Adipocyte (in vitro differentiated cells): Measurements from ENCODE around the gene ATP9A.
"Not testable (repeated sequence)": the region's sequence is repeated elsewhere in the genome, so short reads cannot be mapped to it uniquely, and the experiment has no call there.

Experiments used
- DNase-seq: peaks from one replicate; pipeline ENCODE4 v3.0.0-alpha.2; 2015; ENCODE audit warnings: low read depth
- H3K27me3 ChIP-seq: replicated peaks from 2 replicates; pipeline ENCODE4 v1.7.0; 2013; ENCODE audit warnings: mild to moderate bottlenecking, low read length, moderate library complexity; ENCODE audit not compliant: control insufficient read depth, insufficient read depth
- H3K36me3 ChIP-seq: 2 replicates; pipeline ENCODE4 v1.7.0; 2013; ENCODE audit warnings: low read length, mild to moderate bottlenecking, moderate library complexity; ENCODE audit not compliant: control insufficient read depth, insufficient read depth, severe bottlenecking
- H3K4me1 ChIP-seq: 2 replicates; pipeline ENCODE4 v1.7.0; 2013; ENCODE audit warnings: mild to moderate bottlenecking, low read length, moderate library complexity; ENCODE audit not compliant: control insufficient read depth, insufficient read depth
- H3K4me3 ChIP-seq: 2 replicates; pipeline ENCODE4 v1.7.0; 2013; ENCODE audit warnings: mild to moderate bottlenecking, low read length, moderate library complexity
- H3K9ac ChIP-seq: 2 replicates; pipeline ENCODE4 v1.7.0; 2013; ENCODE audit warnings: mild to moderate bottlenecking, low read length, moderate library complexity
- H3K9me3 ChIP-seq: 2 replicates; pipeline ENCODE4 v1.7.0; 2013; ENCODE audit warnings: mild to moderate bottlenecking, low read length, moderate library complexity; ENCODE audit not compliant: control insufficient read depth

The ATP9A gene

DNA sequence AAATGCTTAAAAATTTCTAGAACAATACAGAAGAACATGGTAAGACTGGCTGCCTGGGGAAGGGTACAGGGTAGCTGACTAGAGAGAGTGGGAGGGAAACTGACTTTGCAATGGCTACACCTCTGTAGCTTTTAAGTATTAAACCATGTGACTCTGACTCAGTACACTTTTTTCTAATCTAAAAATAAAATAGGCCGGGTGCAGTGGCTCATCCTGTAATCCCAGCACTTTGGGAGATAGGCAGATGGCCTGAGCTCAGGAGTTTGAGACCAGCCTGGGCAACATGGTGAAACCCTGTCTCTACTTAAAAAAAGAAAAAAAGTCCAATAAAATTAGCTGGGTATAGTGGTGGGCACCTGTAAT, 18.5 kb downstream of the ATP9A start:
- no peak overlapping the region for H3K4me3 ChIP-seq
- peak; percentile 27 for DNase-seq
- no peaks in the 10 kb centered on the region for H3K9me3 ChIP-seq
- H3K36me3 ChIP-seq = no peaks in the 10 kb centered on the region
- H3K9ac ChIP-seq = peak overlapping the region; percentile 67
- no peaks in the 10 kb centered on the region for H3K27me3 ChIP-seq
- H3K4me1 ChIP-seq = peaks cover 45% of the 10 kb centered on the region

DNA sequence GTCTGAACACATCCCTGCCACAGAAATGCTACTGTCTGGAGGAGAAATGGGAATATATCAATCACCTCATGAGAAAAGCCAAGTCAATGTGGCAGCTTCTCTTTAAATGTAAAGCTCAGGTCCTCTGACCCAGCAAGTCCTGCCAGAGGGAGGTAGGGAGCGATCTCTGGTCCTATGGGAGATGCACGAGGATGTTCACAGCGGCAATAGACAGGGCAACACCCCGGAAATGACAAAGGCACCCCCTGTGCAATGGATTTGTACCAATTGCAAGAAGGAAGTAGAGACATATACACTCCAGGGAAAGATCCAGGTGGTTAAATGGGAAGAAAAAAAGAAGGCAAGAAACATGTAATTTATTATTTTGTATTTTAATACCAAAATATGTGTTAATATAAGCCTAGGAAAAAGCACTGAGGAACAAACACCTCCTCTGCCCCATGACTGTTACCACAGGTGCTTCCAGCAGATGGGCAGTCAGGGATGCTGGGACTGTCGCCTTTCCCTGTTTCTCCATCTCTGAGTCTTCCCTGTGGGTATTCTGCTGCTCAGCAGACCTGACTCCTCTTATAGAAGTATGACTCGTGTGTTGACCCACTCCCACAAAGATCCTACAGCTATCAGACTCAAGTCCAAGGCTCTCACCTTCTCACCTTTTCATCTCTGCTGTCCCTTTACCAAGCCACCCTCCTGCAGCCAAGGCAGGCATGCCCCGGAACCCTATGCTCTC, 20.8 kb downstream of the ATP9A start:
- H3K4me1 ChIP-seq = peaks cover 55% of the 10 kb centered on the region
- no peak overlapping the region for H3K9ac ChIP-seq
- H3K36me3 ChIP-seq = no peaks in the 10 kb centered on the region
- no peaks in the 10 kb centered on the region for H3K27me3 ChIP-seq
- H3K4me3 ChIP-seq = no peak overlapping the region
- no peaks in the 10 kb centered on the region for H3K9me3 ChIP-seq
- no peak for DNase-seq

DNA sequence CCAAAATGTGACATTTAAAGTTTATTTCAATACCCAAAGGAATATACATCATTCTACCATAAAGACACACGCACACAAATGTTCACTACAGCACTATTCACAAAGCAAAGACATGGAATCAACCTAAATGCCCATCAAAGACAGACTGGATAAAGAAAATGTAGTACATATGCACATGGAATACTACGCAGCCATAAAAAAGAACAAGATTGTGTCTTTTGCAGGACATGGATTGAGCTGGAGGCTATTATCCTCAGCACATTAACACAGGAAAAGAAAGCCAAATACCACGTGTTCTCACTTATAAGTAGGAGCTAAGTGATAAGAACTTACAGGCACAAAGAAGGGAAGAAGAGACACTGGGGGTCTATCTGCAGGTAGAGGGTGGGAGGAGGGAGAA, 22.4 kb downstream of the ATP9A start:
- Histone ChIP-seq H3K4me3 (no peak overlapping the region), H3K4me1 (peaks cover 52% of the 10 kb centered on the region), H3K9me3 (no peaks in the 10 kb centered on the region), H3K27me3 (no peaks in the 10 kb centered on the region), H3K9ac (no peak overlapping the region), H3K36me3 (no peaks in the 10 kb centered on the region)
- DNase-seq = no peak

DNA sequence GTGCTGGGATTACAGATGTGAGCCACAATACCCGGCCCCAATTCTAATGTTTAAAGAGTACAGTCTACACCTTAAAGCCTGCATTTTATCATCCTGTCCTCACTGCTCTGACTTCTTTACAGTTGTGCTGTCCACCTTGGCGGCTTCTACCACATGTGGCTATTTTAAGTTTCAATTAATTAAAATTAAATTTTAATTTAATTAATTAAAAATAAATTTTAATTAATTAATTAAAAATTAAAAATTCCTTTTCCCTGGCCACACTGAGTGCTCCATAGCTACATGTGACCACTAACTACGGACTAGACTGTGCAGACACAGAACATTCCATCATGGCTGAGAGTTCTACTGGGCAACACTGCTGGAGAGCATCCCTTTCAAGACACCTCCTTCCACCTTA, 27.4 kb downstream of the ATP9A start:
- Histone ChIP-seq H3K4me3 (no peak overlapping the region), H3K9me3 (no peaks in the 10 kb centered on the region), H3K9ac (no peak overlapping the region), H3K4me1 (peaks cover 36% of the 10 kb centered on the region), H3K27me3 (no peaks in the 10 kb centered on the region), H3K36me3 (no peaks in the 10 kb centered on the region)
- no peak for DNase-seq

DNA sequence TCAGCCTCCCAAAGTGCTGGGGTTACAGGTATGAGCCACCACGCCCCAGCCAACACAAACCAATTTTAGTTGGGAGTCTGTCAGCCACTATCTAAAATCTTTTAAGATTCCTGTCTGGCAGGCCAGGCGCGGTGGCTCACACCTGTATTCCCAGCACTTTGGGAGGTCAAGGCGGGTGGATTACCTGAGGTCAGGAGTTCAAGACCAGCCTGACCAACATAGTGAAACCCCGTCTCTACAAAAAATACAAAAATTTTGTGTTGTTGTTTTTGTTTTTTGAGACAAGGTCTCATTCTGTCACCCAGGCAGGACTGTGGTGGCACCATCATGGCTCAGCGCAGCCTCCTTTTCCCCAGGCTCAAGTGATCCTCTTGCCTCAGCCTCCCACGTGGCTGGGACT, 27.9 kb downstream of the ATP9A start:
- peaks cover 42% of the 10 kb centered on the region for H3K4me1 ChIP-seq
- DNase-seq, H3K27me3 ChIP-seq: not testable (repeated sequence)

DNA sequence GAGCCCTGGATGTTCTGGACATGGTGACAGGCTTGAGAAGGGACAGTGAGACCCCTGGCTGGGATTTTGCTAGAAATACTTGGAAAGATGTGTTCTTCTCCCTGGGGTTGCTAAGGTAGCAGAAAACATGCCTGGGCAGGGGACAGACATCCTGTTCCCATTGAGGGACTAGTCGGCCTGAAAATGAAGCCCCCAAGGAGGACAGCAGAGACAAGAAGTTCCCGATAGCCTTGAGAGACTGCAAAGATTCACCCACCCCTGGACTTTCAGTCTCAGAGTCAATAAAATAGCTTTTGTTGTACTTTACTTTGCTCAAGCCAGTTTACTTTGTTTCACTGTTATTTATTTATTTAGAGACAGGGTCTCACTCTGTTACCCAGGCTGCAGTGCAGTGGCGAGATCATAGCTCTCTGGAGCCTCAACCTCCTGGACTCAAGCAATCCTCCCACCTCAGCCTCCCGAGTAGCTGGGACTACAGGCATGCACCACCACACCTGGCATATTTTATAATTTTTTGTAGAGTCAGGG, 28.4 kb downstream of the ATP9A start:
- Histone ChIP-seq H3K27me3 (no peaks in the 10 kb centered on the region), H3K4me1 (peaks cover 46% of the 10 kb centered on the region), H3K36me3 (no peaks in the 10 kb centered on the region), H3K9ac (no peak overlapping the region), H3K9me3 (no peaks in the 10 kb centered on the region), H3K4me3 (no peak overlapping the region)
- DNase-seq = no peak

More for the DNA sequence above, 27.9 kb downstream of the ATP9A start:
- H3K36me3 ChIP-seq, H3K9me3 ChIP-seq, H3K9ac ChIP-seq, H3K4me3 ChIP-seq: not testable (repeated sequence)

DNA sequence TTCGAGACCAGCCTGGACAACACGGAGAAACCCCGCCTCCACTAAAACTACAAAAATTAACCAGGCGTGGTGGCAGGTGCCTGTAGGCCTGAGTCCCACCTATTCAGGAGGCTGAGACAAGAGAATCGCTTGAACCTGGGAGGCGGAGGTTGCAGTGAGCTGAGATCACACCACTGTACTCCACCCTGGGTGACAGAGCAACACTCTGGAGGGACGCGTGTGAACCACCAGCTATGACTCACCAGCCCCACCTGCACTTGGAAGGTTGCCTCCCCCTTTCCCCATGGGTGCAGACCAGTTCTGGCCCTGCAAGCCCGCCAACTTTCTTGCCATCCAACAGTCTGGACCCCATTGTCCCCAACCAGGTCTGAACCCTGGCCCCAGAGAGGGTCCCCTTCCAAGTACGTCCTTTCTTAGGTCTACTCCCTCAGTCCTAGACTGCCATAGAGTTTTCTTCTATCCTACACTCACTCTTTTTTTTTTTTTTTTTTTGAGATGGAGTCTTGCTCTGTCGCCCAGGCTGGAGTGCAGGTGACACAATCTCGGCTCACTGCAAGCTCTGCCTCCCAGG, 29.2 kb downstream of the ATP9A start:
- no peaks in the 10 kb centered on the region for H3K36me3 ChIP-seq
- no peak for DNase-seq

DNA sequence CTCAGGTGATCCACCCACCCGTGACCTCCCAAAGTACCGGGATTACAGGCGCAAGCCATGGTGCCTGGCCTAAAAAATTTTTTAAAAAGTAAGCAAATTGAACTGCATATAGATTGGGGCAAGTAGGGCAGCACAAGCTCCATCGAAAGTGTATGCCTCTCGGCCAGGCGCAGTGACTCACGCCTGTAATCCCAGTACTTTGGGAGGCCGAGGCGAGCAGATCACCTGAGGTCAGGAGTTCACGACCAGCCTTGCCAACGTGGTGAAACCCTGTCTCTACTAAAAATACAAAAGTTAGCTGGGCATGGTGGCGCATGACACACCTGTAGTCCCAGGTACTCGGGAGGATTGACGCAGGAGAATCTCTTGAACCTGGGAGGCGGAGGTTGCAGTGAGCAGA, 29.9 kb downstream of the ATP9A start:
- peaks cover 41% of the 10 kb centered on the region for H3K4me1 ChIP-seq
- not testable (repeated sequence) for H3K9me3 ChIP-seq, H3K36me3 ChIP-seq, H3K9ac ChIP-seq, H3K4me3 ChIP-seq, H3K27me3 ChIP-seq, DNase-seq

More for the DNA sequence above, 29.2 kb downstream of the ATP9A start:
- H3K27me3 ChIP-seq = no peaks in the 10 kb centered on the region
- H3K9ac ChIP-seq = no peak overlapping the region
- no peak overlapping the region for H3K4me3 ChIP-seq
- H3K9me3 ChIP-seq = no peaks in the 10 kb centered on the region
- peaks cover 45% of the 10 kb centered on the region for H3K4me1 ChIP-seq

DNA sequence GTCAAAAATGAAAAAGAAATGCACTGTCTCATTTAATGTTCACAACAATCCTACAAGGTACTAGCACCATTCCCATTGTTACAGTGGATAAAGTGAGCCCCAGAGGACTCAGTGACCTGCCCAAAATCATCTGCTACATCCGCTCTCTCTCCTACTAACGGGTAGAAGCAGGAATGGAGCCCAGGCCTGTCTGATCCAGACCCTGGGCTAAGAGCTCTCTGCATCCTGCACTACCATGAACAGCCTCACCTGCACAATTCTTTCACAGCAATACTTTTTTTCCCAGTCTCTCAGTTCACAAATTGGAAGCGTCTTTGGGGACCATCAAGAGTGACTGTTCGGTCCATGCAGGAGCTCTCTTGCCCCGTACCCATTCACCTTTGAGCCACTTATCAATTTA, 31.2 kb downstream of the ATP9A start:
- Histone ChIP-seq H3K4me1 (peaks cover 38% of the 10 kb centered on the region), H3K4me3 (no peak overlapping the region), H3K9me3 (no peaks in the 10 kb centered on the region), H3K36me3 (no peaks in the 10 kb centered on the region), H3K9ac (no peak overlapping the region), H3K27me3 (no peaks in the 10 kb centered on the region)
- no peak for DNase-seq

DNA sequence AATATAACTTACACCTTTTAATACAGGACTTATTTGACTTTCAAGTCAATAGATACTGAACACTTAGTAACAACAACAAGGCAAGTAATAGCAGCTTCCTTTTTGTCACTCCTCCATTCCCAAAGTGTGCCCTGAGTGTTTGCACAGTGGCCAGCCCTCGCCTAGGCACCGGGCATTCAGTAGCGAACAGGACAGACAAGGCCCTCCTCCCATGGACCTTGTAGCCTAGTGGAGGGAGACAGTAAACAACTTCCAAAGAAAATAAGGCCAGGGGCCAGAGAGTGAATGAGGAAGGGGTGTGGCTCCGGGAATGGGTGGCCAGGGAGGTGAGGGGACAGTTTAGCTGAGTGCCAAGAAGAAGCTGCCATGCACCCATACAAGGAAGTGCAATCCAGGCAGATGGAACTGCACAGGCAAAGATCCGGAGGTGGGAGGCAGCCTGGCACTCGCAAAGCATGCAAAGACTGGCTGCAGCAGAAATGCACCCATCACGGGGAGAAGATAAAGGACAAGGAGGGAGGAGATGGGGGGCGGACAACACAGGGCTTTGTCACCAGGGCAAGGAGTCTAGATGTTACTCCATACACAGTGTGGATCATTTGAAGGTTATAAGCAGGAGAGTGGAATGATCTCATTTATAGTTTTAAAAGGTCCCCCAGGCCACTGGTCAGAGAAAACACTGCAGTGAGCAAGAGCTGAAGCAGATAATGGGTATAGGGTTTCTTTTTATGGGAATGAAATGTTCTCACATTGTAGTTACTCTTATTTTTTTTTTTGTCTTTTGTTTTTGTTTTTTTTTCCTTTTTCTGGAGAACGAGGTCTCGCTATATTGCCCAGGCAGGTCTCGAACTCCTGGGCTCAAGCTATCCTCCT, 32.2 kb downstream of the ATP9A start:
- H3K4me1 ChIP-seq = peaks cover 39% of the 10 kb centered on the region
- no peaks in the 10 kb centered on the region for H3K36me3 ChIP-seq
- no peak overlapping the region for H3K4me3 ChIP-seq
- no peaks in the 10 kb centered on the region for H3K9me3 ChIP-seq
- H3K9ac ChIP-seq = no peak overlapping the region
- DNase-seq = no peak
- no peaks in the 10 kb centered on the region for H3K27me3 ChIP-seq
